ENCODE data around the gene RARA.

- no peak for TF ChIP-seq CTCF (IDR thresholded peaks at IDR 0.05)
- TF ChIP-seq POLR2AphosphoS5 (IDR thresholded peaks at IDR 0.05), result no peak
- TF ChIP-seq POLR2A (IDR thresholded peaks at IDR 0.05), result no peak
- no peak for TF ChIP-seq EP300 (IDR thresholded peaks at IDR 0.05)
These were observed 16.4 kb downstream of the RARA start for GRCh38 chr17:40325156-40326013.

All from stomach (tissue), 4 donors.